Activated CD8-positive, alpha-beta memory T cell treated with anti-CD3 and anti-CD28 coated beads for 4 hours (primary cell): ENCODE results near the gene SPNS2.
A peak's percentile ranks its signal among the peaks of the same experiment; 100 is the strongest.

Experiments used
- DNase-seq, 2 donors: peaks; one replicate each; pipeline ENCODE4 v3.0.0-alpha.2; 2020; ENCODE audit warnings: low read depth in 2 of 2

The SPNS2 gene

DNA sequence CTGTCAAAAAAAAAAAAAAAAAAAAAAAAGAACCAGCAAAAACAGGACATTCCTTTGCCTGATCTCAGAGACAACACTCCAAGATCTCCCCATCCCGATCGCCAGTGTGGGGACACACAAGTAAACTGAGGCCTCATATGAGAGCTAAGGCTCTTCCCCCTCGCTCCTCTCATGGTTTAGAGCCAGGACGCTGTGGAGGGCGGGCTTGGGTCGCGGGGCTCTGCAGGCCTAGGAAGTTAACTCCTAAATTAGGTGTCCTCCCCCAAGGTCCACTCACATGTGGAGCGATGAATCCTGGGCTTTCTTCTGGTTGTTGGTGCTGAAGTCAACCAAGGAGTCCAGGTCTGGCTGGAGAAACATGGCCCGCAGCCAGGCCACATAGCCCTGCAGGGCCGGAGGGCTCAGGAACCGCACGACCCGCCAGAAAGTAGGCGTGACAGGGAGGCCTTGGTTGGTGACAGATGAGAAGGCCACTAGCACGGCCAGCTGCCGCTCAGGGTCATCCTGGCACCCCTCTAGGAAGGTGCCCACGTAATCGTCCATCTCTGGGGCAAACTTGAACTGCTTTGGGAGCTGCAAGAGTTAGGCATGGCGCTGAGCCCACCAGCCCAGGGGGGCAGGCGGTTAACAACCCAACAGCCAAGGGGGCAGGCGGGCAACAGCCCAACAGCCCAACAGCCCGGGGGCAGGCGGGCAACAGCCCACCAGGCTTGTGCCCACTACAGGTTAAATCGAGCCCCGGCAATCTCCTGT lies 51.3 kb downstream of the SPNS2 start:
- no peak for DNase-seq

DNA sequence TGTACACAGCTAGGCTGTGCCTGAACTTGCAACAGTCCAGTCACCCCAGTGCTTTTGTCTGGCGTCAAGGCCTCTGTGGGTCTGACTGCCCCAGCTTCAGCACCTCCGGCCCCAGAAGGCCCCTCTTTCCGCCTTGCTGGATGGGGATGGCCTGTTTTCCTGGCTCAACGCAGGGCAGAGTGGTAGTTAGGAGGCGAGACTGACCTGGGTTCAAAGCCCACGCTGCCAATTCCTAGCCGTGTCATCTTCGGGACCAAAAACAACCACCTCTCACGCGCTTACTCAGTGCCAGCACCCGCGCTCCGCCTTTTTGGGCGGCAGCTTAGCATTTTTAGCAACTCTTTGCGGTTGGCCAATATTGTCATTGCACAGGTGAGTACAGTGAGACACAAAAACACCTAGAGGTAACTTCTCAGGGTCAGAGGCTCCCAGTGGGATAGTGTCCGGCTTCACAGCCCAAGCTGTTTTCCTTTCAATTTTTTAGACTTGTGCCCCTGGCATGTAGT lies 51.9 kb downstream of the SPNS2 start:
- no peak for DNase-seq

DNA sequence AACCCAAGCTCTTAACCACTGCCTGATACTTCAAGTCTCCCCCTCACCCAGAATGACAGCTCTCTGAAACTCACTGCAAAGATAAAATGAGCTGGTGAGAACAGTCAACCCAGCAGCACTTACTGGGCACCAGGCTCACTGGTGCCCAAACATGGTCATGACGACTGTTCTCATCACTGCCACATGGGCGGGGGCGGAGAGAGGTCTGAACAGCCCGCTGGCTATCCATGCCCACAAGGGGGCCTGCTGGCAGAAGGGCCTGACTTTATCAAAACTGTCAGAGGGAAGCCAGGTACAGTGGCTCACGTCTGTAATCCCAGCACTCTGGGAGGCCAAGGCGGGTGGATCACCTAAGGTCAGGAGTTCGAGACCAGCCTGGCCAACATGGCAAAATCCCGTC lies 52.5 kb downstream of the SPNS2 start:
- no peak for DNase-seq

DNA sequence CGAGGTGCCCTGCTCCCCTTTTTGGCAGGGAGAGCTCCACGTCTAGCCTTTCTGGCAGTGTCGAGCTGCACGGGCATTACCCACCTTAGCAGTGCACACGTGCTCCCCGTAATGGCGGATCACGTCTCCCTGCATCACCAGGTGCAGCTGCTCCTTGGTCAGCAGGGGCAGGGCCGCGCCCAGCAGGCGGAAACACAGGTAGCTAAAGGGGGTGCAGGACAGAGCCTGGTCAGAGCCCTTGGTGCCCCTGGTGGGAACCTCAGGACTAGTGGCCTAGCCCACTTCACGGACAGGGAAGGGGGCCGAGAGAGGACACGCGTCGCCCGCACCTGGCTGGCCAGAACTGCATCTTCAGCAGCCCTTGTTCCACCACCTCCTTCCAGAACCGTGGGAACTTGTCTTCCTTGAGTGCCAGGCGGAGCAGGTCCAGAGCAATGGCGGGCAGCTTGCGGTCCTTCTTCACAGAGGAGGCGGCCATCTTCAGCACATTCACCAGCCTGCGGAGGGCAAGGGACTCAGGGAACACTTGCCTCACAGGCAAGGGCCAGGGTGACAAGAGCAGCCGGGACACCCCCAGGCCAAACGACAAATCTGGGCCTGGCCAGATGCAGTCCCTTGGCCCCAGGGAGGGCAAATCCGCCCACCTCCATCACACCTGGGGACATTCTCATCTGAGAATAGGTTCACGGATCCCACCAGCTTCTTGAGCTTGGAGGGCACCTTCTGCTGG lies 53.3 kb downstream of the SPNS2 start:
- no peak for DNase-seq

DNA sequence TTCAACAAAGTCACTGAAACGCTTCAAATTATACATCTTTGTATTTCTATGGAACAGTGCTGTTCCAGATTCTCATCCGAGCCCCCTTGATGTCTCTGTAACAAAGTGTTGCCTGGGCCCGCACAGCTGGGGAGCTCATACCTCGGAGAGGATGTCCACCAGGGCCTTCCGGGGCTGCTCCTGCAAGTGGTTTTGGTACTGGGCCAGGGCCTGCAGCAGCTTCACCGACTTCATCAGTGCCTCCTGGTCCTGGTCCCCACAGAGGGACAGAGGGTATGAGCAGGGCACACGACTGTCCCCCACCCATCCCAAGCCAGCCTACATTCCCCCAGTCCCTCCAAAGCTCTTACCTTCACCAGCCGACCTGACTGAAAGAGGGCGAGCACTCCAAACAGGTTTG lies 55.0 kb downstream of the SPNS2 start:
- DNase-seq = no peak

DNA sequence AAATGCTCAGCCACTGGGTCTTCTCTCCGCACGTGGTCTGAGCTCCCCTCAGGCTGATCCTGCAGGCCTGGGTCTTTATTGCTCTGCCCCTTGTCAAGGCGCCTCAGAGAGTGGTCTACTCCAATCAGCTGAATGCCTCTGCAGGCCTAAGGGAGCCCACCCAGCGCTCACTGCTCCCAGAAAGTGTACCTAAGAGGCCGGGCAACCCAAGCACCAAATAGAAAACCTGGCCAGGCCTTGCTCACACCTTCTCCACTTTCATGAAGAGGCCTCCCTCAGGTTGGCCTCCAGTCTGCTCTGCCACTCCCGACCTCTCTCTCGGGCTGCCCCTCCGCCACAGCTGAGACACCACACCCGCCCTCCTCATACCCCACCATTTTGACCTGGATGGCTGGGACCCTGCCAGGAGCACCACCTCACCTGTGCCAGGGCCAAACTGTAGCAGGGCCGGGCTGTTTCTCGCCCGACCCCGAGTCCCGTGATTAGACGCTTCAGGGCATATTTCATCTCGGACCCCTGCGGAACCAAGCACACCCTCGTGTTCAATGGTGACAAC lies 55.8 kb downstream of the SPNS2 start:
- no peak for DNase-seq

DNA sequence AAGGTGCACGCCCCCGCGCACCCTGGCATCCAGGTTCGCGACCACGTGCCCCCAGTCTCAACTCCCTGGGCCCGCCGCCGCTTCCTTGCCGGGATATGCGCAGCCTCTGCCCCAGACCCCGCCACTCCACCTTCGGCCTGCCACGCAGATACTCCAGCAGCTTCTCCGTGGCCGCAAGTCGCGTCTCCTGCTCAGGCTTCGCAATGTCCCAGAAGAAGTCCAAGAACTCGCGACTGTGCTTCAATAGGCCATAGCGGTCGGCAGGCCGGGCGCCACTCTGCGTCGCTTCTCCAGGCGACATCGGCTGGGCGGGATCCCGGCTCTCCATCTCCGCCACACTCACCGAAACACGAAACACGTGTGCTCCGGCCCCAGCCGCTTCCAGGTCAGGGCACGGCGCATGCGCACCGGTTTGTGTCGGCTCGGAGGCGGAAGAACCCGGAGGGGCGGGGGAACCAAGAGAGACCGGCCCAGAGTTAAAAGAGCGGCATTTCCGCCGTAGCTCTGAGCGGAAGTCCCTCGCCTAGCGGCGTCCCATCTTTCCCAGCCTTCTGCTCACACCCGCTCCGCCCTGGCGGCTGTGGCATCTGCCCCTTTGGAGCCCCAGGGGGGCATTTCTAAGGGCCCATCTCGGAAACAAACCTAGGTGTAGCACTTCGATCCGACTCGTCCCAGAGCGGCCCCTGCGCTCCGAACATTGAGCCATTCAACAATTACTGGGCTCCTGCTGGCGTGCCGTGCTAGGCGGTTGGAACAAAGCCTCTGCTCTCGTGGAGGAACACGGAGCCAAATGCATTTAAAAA lies 56.5 kb downstream of the SPNS2 start, which contains the start of gene MYBBP1A:
Gene MYBBP1A, minus strand, starts transcription at position 388 of the 803 bp plus-strand sequence. Its CDS starts 60 bp downstream, at position 328.
- DNase-seq = peak; percentile 95

DNA sequence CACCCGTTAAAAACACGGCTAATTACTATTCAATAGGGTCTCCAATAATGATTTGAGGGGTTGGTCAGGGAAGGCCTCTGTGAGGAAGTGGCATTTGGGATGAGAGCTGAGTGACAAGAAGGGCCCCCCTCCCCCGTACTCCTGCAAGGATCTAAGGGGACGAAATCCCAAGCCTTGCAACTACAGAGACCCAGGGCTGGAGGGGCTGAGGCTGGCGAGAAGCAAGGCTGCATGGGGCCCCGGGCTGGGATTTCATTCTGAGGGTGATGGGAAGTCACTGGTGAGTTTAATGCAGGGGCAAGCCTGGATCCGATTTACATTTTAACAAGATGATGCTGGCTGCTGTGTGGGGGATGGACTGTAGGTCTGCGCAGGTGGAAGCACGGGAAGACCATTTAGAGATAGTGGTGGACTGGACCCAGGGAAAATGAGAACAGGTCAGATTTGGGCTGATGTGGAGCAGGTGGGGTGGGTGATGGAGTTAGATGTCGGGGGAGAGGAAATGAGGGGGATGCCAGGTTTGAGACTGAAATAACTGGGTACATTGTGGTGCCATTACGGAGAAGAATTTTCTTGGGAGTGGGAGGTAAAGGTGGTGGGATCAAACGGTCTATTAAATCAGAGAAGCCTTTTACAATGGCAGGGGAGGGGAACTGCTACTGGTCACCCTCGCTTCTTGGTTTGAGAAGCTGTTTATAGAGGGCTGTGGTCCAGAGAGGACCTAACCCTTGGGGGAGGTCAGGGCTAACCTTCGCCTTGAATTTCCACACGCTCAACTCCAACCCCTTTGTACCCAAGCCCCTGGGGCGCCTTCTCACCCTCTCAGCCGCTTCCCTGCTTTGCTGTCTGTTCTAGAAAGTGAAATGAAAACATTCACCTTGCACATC lies 57.4 kb downstream of the SPNS2 start:
- no peak for DNase-seq

DNA sequence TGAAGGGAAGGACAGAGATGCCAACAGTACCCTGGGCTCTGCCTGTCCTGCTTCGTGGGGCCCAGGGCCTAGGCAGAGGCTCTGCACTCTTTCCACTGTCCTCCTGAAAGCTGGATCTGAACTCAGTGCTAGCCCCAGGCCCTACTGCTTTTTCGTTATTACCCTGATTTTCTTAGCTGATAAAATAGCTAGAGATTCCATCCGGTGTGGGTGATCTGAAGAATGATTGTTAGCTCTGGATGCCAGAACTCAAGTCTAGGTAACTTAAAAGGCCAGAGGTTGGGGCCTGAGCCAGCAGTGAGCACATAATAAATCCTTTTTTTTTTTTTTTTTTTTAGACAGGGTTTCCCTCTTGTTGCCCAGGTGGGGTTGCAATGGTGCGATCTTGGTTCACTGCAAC lies 58.3 kb downstream of the SPNS2 start:
- no peak for DNase-seq

DNA sequence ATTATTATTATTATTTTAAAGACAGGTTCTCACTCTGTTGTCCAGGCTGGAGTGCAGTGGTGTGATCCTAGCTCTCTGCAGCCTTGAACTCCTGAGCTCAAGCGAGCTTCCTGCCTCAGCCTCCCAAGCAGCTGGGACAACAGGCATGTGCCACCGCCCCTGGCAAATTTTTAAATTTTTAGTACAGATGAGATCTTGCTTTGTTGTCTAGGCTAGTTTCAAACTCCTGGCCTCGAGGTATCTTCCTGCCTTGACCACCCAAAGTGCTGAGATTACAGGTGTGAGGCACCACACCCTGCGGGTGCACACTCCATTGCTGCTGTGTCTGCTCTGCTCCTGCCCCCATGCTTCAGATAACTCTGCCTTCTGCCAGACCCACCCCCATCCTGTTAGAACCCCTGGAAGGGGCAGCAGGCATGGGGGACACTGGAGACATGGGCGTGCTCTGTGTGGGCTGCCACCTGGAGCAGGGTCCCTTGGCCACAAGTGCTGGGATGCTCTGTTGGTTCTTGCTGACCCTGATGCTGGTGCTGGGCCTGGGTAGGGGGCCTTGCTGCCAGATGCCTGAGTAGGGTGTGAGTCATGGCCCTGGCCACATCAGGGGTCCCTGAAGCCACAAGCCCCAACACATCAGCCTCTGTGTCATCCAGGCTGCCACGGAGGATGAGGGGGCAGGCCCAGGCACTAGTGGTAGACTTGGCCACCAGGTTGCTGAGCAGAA lies 59.1 kb downstream of the SPNS2 start:
- DNase-seq = no peak

DNA sequence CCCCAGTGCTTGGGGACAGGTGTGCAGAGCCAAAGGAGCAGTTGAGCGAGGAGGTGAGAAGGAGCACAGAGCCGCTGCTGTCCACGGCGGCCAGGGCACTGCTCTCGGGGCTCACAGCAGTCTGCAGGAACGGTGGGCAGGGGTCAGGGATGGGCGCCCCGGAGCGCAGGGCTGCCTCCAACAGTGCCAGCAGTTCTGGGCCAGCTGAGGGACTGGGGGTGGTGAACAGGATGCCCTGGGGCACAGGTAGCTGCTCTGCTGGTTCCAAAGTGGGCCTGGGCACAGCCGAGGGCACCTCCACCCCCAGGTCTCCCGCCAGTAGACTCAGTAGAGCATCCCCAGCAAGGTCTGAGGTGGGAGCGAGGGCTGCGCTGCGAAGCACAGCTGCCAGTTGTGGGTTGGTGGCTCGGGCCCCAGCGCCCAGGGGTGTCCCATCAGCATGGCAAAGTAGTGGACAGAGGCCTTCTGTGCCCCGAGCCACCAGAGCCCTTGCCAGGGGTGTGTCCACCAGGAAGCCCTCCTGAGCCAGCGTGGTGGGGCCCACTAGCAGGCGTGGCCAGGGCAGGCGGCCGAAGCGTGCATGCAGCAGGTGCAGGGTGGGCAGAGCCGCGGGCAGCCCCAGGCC lies 59.8 kb downstream of the SPNS2 start:
- no peak for DNase-seq

DNA sequence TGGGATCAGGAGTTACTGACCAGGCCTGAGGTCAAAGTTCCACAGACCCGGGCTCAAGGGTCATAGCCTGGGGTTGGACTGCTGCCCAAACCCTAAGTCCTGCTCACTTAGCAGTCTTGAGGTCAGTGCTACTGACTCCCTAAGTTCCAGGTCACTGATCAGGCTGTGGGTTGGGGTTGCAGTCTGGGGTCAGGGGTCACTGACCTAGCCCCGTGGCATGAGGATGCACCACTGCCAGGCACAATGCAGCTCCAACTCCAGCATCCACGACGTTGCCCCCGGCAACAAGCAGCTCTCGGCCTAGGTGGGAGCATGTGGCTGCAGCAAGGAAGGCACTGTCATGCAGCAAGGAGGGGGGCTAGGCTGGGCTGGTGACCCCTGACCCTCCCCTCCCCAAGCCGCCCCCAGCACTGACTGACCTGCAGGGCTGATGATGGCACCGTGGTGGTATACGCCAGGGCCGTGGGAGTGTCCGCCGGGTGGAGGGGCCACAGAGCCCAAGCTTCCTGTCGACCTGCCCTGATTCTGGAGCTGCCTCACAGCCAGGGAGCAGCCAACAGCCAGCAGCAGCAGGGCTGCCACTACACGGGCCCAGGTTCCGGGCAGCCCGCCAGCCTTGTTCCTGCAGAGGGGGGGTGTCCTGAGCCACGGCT lies 60.6 kb downstream of the SPNS2 start:
- no peak for DNase-seq

DNA sequence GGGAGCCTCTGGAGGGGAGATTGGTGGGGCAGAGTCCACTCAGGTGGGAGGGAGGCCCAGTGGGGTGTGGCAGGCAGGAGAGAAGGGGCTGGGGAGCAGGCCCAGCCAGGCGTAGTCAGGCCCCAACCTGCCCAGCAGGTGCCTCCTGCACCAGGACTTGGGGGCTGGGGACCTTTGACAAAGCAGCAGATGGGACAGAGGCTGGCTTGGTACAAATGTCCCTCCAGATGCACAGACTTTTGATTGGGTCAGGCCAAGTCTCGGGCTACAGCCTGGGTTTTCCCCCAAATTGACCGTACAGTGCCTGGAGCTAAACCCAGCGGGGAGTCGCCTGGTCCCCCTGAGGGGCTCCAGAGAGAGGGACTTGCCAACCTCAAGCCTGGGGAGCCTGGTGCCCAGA lies 61.3 kb downstream of the SPNS2 start:
- DNase-seq = no peak

DNA sequence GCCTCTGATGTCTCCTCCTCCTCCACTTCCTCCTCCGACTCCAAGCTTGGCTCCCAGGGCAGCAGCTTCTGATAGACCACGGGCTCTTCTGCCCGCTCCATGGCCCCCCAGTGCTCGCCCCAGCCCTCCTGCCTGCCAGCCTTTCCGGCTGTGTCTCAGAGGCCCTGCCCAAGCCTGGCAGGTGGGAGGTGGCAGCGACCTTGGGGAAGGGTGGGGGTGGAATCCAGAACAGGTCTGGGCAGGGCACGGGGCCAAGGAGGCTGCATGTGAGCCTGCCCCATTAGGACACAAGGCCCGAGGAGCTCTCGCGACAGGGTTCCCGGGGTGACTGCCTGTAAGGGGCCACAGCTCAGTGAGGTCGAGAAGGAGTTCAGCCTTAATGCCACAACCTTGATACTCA lies 61.7 kb downstream of the SPNS2 start, which contains the start of gene GGT6:
Gene GGT6, minus strand, starts transcription at position 157 of the 400 bp plus-strand sequence. Its CDS starts 56 bp downstream, at position 101.
- no peak for DNase-seq

DNA sequence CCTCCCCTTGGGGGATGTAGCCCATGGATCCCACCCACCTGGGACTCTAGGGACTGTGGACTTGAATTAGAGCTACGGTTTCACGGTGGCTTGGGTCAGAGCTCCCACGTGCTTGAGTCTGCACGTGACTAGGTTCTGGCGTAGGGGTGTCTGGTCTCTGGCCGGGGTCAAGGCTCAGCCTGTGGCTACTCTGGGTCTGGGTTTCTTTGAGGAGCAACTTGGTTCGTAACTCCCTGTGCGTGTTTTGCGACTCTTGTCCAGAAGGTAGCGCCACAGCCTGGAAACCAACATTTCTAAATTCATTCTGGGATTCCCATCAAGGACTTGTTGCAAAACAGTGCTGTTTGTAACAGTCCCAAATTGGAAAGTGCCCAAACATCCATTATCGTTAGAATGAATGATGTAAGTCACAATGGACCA lies 62.2 kb downstream of the SPNS2 start:
- no peak for DNase-seq

DNA sequence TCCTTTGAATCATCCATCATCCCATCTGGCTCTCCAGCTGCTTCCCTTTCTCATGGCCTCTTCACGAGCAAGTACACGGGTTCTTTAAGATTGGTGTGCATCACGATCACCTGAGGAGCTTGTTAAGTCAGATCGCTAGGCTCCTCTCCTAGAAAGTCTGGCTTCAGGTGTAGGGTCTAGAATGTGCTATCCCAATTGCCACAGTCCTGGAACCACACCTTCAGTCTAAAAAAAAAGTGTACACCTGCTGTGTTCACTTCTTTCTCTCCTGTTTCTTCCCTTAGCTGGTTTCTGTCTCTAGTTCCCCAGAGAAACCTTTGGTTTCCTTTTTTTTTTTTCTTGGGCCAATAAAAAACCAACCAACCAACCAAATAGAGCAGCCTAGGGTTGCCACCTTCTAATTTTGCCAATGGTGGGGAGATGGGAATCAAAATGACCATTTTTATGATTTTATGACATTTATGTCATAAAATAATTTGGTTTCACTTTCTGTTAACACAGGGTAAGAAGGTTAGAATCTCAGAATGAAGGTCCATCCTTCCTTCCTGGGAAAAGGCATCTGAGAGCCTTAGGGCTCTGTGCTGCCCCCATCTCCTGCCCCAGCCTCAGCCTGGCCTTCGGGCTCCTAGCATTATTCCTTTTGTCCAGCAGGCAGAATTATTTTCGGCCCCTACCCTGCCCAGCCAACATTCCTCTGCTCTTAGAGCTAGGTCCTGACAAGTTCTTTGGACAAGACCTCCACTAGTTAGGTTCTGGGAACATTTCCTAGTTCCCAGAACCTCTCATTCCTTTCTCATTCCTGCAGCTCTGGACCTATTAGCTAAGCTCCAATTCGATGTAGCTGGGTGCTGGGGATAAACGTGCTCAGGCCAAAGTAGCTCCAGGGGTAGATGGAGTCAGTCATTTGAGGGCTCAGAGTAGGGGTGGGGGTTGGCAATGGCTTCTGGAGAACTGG lies 63.6 kb downstream of the SPNS2 start:
- no peak for DNase-seq

DNA sequence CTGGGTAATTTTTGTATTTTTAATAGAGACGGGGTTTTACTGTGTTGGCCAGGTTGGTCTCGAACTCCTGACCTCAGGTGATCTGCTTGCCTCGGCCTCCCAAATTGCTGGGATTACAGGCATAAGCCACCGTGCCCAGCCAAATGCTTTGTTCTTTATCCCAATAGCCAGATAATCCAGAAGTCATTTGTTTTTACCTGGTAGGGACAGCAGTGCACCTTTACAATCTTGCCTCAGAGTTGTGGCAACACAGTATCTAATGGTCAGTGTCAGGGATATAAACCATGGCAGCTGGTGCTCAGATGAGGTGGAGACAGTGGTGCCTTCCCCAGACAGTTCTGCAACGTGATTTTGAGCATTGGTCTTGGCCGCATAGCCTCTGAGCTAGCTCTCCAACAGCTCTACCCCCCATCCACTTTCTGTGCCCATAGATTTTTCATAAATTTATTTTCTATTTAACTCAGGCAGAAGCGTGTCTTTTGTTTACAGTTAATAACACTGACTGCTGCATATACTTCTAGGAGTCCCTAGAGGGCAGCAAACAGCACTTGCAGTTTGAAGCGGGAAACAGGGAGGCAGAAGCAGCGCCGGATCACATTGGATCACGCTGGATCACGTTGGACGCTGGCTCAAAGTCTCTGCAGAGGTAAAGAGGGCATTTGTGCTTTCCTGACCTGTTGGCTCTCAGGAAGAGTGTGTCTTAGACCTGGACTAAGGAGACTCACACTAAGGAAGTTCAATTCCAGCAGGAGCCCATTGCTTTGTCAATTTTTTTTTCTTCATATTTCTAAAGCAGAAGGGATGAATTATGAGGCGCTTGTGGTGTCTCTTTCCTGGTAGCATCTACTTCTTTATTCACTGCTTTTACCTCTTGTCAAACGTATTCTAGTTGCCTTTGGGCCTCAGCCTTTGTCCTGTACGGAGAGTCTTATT lies 66.8 kb downstream of the SPNS2 start:
- DNase-seq = no peak
